ENCODE results near the gene KLHDC3. TPM values are rescaled to one million over a fixed set of nuclear protein-coding genes. Genes with fewer than 3 reads are reported as not detected.
A peak's percentile ranks its signal among the peaks of the same experiment; 100 is the strongest.

The KLHDC3 gene
- total and polyA plus RNA-seq, 9 of the 15 experiments (the other 6 are each of a cell fraction or from before 2014, with no cell fraction given) = 4.5 to 171 (median 107) TPM

- no peak for TF ChIP-seq RERE (CRISPR knock-in tag; IDR thresholded peaks at IDR 0.05; ENCODE audit: borderline replicate concordance)
- peak; percentile 98; the same call in 1 of the 2 replicates for TF ChIP-seq POLR2AphosphoS2 (IDR thresholded peaks at IDR 0.05; ENCODE audit: low read length)
- TF ChIP-seq ARNT (IDR thresholded peaks at IDR 0.05) = 0 out of 4 replicates have a peak, but pooled peaks have one; percentile 26 to 38
- TF ChIP-seq MNT (conservative IDR thresholded peaks at IDR 0.05) = peak; percentile 62 to 76
- no peak for TF ChIP-seq CEBPB (tag; IDR thresholded peaks at IDR 0.05)
- TF ChIP-seq SMAD4 (CRISPR knock-in tag; conservative IDR thresholded peaks at IDR 0.05) = no peak
- no peak for TF ChIP-seq ZNF197 (CRISPR knock-in tag; IDR thresholded peaks at IDR 0.05; ENCODE audit: low read depth)
- TF ChIP-seq WHSC1 (IDR thresholded peaks at IDR 0.05; ENCODE audit: low read length) = no peak
- 0 out of 2 replicates have a peak, but pooled peaks have one; percentile 26 for TF ChIP-seq XRCC5 (IDR thresholded peaks at IDR 0.05; ENCODE audit: low read depth, low read length)
- TF ChIP-seq NCOA2 (IDR thresholded peaks at IDR 0.05; ENCODE audit: partially characterized antibody in 2 of 2) = no peak
- no peak for TF ChIP-seq ZNF24 (IDR thresholded peaks at IDR 0.05)
- TF ChIP-seq ZBTB49 (CRISPR knock-in tag; IDR thresholded peaks at IDR 0.05; ENCODE audit: borderline replicate concordance) = peak; percentile 67; the same call in 1 of the 2 replicates
- no peak for TF ChIP-seq HLTF (IDR thresholded peaks at IDR 0.05)
- 0 out of 2 replicates have a peak, but pooled peaks have one; percentile 45 for TF ChIP-seq CAMTA2 (CRISPR knock-in tag; conservative IDR thresholded peaks at IDR 0.05)
- no peak for TF ChIP-seq RBM39 (optimal IDR thresholded peaks at IDR 0.05; ENCODE audit: low read depth, low read length)
- peak; percentile 32 for TF ChIP-seq NKRF (IDR thresholded peaks at IDR 0.05; ENCODE audit: borderline replicate concordance)
Measured at GRCh38 chr6:43021270-43022047, 7.4 kb downstream of the KLHDC3 start, which contains the start of gene RRP36 (continued).
